ENCODE measurements around the gene THOP1. TPM values are rescaled to one million over a fixed set of nuclear protein-coding genes. Genes with fewer than 3 reads are reported as not detected.
A peak's percentile ranks its signal among the peaks of the same experiment; 100 is the strongest.

The THOP1 gene
- total RNA-seq, 1 experiment from 2014 or later = 143 TPM

GRCh38 chr19:2771786-2772674 lies 13.3 kb upstream of the THOP1 start:
- Histone ChIP-seq H3K4me1 (ENCODE audit: control insufficient read depth, insufficient read depth, low read length) (no peaks in the 10 kb centered on the region), H3K36me3 (ENCODE audit: control insufficient read depth, insufficient read depth, low read length) (no peaks in the 10 kb centered on the region), H3K9me3 (ENCODE audit: control insufficient read depth, insufficient read depth, low read depth, low read length) (no peaks in the 10 kb centered on the region), H3K27me3 (ENCODE audit: control insufficient read depth, insufficient read depth, low read length) (no peaks in the 10 kb centered on the region), H3K4me3 (ENCODE audit: low read depth in 2 of 2, low read length in 2 of 2) (no peak overlapping the region), H3K27ac (ENCODE audit: low read length) (no peak overlapping the region)
- POLR2A ChIA-PET = interaction anchor here (0.6 kb wide), 1 partner anchor 68 kb away, joined by 3 read pairs; no protein-coding TSS in a partner anchor
- intact Hi-C loops (cut with micrococcal nuclease; ENCODE audit: unreplicated experiment) = no loop called here
- no TSS peak for BruUV-seq (replicated peaks)
- no peak for TF ChIP-seq POLR2AphosphoS5 (IDR thresholded peaks at IDR 0.05; ENCODE audit: low read depth, low read length)
- no peak for TF ChIP-seq REST (IDR thresholded peaks at IDR 0.05; ENCODE audit: insufficient read depth in 1 of 2, low read depth in 2 of 2, low read length in 1 of 2)
- no peak for TF ChIP-seq TCF7L2 (IDR thresholded peaks at IDR 0.05; ENCODE audit: low read depth, low read length)
- TF ChIP-seq CTCF (IDR thresholded peaks at IDR 0.05) = no peak
- TF ChIP-seq SIN3A (IDR thresholded peaks at IDR 0.05; ENCODE audit: borderline replicate concordance, insufficient read depth, low read depth, low read length) = no peak
- ATAC-seq (peak; percentile 37; the same call in 1 of the 2 replicates), DNase-seq (ENCODE audit: low read depth, low spot score) (no peak)
- CTCF ChIA-PET = no interaction called here
- in situ Hi-C loops (cut with HindIII; ENCODE audit: low pct_unique_long_range_greater_than_20kb, low sequenced_read_pairs) = no loop called here

GRCh38 chr19:2774083-2774679 lies 11.1 kb upstream of the THOP1 start:
- intact Hi-C loops (cut with micrococcal nuclease; ENCODE audit: unreplicated experiment) (no loop called here), in situ Hi-C loops (cut with HindIII; ENCODE audit: low pct_unique_long_range_greater_than_20kb, low sequenced_read_pairs) (no loop called here)
- Histone ChIP-seq H3K9me3 (ENCODE audit: control insufficient read depth, insufficient read depth, low read depth, low read length) (no peaks in the 10 kb centered on the region), H3K27ac (ENCODE audit: low read length) (no peak overlapping the region), H3K4me1 (ENCODE audit: control insufficient read depth, insufficient read depth, low read length) (no peaks in the 10 kb centered on the region), H3K4me3 (ENCODE audit: low read depth in 2 of 2, low read length in 2 of 2) (no peak overlapping the region), H3K27me3 (ENCODE audit: control insufficient read depth, insufficient read depth, low read length) (no peaks in the 10 kb centered on the region), H3K36me3 (ENCODE audit: control insufficient read depth, insufficient read depth, low read length) (no peaks in the 10 kb centered on the region)
- ChIA-PET POLR2A (no interaction called here), CTCF (interaction anchor here (0.6 kb wide), 1 partner anchor 25 kb away, joined by 3 read pairs; no protein-coding TSS in a partner anchor)
- DNase-seq (ENCODE audit: low read depth, low spot score) (no peak), ATAC-seq (no peak)
- no TSS peak for BruUV-seq (replicated peaks)
- TF ChIP-seq TCF7L2 (IDR thresholded peaks at IDR 0.05; ENCODE audit: low read depth, low read length) (no peak), REST (IDR thresholded peaks at IDR 0.05; ENCODE audit: insufficient read depth in 1 of 2, low read depth in 2 of 2, low read length in 1 of 2) (no peak), POLR2AphosphoS5 (IDR thresholded peaks at IDR 0.05; ENCODE audit: low read depth, low read length) (no peak), CTCF (IDR thresholded peaks at IDR 0.05) (no peak), SIN3A (IDR thresholded peaks at IDR 0.05; ENCODE audit: borderline replicate concordance, insufficient read depth, low read depth, low read length) (no peak)

Measured in Panc1 (cell line).